ENCODE data around the gene RCOR1.
"Not testable (repeated sequence)": the region's sequence is repeated elsewhere in the genome, so short reads cannot be mapped to it uniquely, and the experiment has no call there.

RCOR1 gene

DNA sequence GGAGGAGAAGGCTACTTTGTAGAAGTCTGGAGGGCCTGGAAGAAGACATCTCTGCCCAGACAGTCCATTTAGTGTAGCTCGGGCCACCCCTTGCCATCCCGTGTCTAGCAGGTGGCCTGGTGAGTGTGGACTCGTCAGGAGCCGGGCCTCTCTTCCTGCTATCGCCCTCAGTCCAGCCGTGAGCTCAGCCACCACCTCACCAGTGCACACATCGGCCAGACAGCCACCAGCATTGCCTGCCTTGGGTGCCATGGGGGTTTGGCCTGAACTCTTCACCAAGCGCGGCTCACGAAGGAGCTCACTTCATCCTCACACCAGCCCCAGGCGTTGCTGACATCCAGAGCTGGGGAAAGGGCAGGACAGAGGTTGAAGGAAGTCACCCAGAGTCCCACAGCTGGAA is 165.2 kb downstream of the RCOR1 start:
- DNase-seq = no peak

DNA sequence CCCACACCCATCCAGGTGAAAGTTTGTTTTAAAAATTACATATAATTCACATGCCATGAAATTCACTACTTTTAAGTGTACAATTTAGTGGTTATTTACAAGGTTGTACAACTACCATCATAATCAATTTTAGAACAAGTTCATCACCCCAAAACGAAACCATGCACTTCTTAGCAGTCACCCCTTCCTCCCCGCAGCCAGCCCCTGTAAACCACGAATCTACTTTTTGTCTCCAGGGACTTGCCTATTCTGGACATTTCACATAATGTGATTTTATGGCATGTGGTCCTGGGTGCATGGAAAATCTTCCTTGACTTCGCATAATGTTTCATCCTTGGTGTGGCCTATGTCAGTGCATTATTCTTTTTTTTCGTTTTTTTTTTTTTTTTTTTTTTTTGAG is 165.6 kb downstream of the RCOR1 start:
- no peak for DNase-seq

DNA sequence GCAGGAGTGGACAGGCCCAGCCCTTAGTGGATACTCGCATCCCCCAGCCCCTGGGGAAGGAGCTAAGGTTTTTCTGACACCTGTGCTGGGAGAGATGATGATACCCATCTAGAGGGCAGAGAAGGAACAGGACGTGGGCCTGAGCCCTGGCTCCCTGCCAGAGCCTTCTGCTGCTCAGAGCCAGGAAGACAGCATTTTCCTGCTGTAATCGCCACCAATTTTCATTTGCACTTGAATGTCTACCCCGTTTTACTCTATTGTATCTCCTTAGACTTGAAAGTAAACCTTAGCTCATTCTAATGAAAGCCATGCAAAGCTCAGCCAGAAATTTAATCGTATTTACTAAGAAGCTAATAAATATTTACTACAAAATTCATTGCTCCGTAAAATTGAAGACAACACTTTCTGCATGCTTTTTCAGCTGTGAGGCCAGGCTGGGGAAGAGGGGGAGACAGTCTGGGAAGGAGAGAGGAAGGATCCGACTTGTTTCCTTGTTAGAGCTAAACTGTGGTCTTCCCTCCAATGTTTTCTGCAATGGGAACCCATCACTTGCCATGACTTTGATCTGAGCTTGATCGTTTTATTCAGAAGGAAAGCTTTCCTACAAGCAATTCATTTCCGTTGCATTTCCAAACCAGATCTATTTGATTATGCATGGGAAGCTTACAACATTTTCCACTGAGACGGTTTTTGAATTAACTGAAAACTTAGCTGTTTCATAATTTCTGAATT is 167.2 kb downstream of the RCOR1 start:
- DNase-seq = peak; percentile 38

DNA sequence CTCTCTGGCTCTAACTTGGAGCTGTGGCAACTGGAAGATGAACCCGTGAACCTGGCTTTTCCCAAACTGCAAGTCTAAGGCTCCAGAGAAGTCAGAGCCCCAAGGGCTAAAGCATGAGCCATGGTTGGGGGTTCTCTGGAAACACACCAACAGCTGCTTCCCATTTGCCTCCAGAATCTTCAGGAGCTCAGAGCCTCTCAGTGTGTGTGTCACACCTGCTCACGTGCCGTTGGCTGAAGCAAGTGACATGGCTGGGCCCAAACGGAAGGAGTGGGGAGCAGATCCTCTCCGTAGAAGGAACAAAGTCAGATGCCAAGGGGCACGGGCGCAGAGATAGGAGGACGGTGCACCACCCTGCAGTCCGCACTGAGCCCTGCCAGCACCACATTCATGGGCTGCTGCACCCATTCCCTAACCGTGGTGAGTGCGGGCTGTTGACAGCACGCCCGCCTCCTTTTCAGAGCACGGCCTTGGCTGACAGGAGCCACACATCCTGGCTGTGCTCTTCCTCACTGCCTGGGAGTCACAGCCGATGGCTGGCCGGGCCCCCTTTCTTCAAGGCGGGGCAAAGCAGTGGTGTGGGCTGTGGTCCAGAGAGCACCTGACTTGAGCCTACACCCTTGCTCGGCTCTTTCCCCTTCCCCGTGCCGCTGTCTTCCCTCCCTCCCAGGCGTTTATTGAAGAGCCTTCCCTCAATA is 168.2 kb downstream of the RCOR1 start:
- no peak for DNase-seq

DNA sequence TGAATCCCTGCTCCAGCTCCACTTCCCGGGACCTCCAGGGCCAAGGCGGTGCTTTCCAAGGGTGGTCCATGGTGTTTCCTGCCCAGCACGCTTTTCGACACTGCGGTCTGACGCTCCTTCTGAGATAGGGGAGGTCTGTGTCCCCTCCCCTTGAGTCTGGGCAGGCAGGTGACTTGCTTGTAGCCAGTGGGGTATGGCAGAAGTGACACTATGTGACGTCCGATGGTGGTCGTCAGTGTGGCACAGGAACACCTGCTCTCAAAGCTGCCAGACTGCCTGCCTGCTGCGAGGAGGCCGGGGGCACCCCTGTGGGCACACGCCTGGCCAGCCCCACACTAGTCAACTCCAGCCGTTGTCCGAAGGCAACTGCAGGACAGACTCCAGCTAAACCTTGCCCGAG is 168.8 kb downstream of the RCOR1 start:
- DNase-seq = no peak

DNA sequence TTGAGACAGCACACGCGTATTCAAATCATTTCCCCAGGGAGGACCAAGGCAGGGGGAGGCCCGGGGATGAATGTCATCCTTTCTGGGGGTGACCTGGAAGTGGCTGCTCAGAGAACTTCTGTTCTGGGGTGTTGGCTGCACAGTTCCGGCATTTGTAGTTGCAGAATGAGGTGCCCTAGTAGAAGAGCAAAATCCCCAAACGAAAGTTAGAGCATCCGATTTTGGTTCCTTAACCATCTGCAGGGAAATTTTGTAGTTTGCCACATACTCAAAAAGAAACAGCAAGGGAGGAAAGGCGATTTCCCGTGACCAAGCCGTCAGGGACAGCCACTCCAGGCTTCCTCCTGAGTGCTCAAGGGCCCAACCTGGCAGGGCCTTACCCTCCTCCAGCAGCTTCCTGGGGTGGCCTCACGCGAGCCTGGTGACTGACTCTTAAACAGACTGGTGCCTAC is 171.8 kb downstream of the RCOR1 start:
- DNase-seq = no peak

DNA sequence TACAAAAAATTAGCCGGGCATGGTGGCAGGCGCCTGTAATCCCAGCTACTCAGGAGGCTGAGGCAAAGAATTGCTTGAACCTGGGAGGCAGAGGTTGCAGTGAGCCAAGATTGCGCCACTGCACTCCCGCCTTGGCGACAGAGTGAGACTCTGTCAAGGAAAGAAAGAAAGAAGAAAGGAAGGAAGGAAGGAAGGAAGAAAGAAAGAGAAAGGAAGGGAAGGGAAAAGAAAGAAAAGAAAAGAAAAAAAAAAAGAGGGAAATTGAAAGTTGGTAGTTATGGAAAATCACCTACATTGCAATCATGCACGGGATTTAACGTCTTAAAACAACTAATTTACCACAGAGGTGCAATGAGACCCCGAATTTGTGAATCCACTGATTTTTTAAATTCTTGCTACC is 173.3 kb downstream of the RCOR1 start:
- DNase-seq = not testable (repeated sequence)

DNA sequence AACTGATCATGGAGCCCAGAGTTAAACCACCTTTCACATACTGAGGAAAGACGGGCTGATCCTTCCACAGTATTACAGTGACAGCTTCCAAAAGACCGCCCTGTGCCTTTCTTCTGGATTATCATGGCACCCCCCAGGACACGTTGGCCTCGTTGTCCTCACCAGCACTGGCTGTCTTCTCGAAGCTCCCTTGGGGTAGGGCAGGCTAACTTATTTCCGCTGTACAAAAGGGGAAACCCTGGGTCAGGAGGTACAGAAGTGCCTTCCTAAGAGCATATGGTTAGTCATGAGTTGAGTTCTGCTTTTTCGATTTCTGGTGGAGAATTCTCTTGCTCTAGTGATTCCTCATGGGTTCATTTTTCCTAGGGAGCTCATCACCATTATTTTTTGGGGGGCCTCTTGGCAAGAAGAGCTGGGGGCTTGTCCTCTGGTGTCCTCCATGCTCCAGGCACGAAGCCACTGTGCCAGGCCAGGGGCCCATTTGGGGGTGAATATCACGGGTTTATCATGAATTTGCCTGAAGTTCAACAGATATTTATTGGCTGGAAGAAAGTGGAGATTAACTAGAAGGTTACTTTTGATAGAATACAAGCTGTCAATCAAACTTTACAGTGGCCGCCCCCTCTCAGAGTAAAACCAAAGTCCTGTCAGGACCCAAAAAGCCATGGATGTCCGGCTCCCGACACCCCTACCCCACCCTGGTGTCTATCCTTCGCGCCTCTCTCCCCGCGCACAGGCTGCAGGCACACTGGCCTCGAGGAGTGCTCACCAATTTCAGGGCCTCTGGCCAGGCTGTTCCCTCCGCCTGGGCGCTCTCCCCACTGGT is 176.0 kb downstream of the RCOR1 start:
- no peak for DNase-seq

DNA sequence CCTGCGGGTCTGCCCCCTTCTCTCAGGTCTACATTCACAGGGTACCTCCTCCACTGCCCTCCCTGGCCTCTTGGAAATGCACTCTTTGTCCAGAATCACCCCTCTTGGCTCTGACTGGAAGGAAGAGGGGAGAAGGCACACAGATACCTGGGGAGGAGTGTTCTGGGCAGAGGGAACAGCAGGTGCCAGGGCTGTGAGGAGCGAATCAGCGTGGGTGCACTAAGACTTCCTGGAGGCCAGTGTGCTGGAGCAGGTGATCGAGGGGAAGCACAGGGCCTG is 176.5 kb downstream of the RCOR1 start:
- no peak for DNase-seq

DNA sequence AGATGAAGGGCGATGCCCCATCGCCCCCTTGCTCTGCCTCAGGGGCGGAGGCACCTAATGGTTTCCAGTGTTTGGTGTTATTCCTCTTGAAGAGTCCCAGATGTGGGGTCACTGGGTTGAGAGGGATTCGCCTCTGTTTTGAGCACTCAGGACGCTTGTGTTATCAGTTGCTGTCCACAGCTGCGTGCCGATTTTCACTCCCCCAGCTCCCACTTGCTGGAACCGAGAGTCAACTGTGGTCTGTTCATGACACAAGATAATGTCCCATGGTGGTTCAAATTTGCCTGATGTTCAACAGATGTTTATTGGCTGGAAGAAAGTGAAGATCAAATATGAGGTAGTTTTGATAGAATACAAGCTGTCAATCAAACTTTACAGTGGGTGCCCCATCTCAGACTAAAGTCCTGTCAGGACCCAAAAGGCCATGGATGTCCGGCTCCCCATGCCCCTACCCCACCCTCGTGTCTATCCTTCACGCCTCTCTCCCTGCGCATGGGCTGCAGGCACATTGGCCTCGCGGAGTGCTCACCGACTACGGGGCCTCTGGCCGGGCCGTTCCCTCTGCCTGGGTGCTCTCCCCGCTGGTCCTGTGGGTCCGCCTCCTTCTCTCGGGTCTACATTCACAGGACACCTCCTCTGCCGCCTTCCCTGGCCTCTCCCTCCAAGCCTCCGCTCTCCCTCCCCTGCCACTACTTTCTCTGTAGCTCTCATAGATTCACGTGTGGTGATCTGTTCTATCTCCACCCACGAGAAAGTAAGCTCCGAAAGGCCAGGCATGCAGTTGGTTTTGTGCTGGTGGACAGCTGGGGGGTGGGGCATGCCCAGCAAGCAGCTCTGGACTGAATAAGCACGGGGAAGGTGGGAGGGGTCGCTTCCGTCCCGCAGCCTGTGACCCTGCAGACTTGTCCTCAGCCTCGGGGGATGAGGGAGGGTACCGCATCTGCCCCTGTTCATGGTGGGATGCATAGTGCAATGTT is 178.0 kb downstream of the RCOR1 start:
- no peak for DNase-seq

DNA sequence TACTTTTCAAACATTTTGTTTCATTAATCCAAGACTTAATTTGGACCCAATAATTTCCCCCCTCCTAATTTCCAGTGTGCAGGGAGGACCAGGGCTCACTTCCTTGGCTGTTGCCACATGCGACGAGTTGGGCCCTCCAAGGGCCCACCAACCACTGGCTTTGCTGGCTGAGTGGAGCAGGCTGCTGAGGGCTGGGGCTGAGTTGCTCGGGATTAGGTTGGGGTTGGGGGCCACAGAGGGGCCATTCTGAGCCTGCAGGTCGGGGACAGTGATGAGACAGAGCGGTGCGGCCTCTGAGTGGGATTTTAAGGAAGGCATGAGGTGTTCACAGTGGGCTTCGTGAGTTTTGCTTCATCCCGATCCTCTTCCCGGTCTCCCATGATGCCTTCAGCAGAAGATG is 178.7 kb downstream of the RCOR1 start:
- DNase-seq = no peak

DNA sequence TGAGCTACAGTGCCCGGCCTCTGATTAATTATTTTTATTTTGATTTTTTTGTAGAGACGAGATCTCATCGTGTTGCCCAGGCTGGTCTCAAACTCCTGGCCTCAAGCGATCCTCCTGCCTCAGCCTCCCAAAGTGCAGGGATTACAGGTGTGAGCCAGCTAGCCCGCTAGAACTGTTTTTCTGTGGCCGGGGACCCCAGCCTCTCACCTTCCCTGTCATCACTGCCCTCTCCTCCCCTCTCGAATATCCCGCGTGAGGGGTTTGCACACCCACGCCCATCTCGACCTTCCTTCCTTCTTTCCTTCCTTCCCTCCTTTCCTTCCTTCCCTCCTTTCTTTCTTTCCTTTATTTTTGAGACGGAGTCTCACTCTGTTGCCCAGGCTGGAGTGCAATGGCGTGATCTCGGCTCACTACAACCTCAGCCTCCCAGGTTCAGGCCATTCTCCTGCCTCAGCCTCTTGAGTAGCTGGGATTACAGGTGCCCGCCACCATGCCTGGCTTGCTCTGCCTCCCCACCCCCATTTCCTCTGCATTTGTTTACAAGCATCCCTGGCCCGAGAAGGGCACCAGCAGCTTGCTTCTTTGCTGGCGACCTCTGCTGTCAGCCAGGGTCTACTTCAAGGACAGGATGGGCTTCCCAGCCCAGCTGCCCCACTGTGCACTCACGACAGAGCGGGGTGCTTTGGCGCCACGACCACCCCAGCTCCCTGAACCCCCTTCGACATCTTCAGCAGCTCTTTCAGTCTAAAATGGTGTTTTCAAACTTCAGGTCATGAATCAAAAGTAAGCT is 180.5 kb downstream of the RCOR1 start:
- DNase-seq = peak; percentile 9

DNA sequence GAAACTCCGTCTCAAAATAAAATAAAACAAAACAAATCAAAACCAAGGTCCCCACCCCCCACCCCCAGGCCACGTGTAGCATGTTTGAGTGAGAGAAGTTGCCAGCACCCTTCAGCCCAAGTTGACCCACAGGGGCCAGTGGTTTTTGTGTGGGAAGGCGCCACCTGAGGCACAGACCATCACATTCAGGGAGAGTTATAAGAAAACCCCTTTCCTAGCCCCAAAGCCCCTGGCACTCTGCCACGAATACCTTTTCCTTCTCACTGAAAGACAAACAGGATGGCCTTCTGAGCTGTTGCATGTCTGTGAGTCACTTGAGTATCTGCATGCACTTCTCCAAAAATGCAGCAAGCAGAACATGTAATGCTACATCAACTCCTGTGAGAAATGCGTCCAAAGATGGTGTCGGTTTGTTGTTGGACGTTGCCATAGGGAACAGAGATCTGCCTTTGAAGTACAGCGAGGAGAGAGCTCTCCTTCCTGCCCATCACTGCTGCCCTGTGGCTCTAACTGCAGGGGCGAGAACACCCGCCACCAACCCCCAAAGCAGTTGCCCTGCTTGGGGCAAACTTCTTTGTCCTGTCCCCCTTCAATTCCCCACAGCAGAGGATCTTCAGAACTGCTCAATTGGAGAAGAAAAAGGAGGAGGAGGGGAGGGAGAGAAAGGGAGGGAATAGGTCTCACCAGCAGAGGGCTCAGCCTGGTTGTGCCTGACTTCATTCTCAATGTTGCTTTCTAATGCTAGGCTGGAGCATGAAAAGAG is 182.1 kb downstream of the RCOR1 start:
- peak; percentile 58 for DNase-seq

DNA sequence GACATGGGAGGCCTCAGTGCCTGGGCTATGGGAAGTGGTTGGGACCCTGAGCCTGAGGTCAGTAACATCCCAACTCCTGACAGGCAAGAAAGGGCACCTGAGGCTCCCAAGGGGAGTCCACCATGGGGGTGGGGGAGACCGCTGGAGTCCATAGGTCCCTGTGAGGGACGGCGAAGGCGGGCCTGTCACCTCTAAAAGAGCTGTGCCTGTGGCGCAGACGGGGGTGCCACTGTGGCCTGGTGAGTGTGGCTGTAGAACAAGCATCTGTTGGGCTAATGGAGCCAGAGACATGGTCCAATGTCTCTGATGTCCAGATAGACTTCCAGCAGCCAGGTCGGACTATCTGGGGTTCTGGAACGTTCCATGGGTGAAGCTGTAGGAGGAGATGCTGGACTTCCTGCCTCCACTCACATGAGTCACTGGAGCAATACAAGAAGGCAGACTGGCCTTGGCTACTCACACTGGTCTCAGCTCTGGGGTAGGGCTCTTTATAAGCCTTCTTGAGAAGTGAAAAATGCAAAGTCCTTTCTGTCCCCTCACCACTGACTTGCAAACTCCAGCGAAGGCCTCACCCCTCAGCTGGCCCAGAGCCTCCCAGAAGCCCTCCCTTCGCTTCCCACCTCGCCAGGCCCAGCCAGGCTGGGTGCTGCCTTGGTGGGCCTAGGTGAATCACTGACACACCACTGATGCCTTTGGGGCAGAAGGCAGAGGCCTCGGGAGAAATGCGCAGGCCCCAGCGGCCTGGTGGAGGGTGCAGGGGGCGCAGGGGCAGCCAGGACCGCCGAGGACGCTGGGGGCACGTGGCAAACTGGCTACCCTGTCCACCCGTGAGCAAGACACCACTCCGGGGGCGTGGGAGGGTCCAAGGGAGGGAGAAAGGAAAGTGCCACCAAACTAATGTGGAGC is 183.7 kb downstream of the RCOR1 start:
- DNase-seq = no peak

DNA sequence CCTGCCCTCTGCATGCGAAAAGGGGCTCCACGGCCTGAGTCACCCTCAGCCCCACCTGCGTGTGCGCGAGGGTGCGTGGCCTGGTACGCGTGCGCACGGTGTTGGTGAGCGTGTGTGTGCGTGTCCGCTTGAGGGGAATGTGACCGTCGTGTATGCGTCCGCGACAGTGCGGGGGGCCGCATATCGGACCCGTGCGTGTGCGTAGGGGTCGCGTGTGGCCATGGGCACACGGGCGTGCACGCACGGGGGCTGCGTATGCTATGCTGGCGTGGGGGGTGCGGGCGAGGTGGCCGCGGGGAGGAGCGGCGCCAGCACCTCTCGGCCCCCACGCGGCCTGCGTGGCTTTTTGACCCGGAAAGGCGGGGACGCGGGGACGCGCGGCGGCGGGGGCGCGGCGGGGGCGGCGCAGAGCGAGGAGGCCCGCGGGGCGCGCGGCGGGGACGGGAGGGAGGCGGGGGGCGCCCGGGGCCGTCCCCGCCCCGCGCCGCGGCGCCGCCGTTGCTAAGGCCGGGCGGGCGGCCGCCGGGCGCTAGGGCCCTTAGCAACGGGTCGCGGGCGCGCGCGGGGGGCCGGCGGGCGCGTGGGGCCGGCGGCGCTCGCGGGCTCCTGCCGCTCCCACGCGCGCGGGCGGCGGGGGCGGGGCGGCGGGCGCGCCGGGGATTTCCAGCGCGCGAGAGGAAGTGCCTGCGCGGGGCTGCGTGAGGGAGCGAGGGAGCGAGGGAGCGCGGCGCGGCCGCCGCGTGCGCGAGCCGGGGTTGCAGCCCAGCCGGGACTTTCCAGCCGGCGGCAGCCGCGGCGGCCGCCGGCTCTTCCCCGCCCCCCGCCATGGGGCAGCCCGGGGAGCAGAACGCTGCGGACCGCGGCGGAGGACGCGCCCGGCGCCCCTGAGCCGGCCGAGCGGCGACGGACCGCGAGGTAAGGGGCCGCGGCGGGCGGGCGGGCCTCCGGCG is 184.6 kb downstream of the RCOR1 start, which contains the start of gene TRAF3:
TRAF3 (plus strand) TSS at position 689 of the 950 bp plus-strand sequence. CDS start 92,753 bp downstream, outside the sequence.
- DNase-seq = peak; percentile 75

DNA sequence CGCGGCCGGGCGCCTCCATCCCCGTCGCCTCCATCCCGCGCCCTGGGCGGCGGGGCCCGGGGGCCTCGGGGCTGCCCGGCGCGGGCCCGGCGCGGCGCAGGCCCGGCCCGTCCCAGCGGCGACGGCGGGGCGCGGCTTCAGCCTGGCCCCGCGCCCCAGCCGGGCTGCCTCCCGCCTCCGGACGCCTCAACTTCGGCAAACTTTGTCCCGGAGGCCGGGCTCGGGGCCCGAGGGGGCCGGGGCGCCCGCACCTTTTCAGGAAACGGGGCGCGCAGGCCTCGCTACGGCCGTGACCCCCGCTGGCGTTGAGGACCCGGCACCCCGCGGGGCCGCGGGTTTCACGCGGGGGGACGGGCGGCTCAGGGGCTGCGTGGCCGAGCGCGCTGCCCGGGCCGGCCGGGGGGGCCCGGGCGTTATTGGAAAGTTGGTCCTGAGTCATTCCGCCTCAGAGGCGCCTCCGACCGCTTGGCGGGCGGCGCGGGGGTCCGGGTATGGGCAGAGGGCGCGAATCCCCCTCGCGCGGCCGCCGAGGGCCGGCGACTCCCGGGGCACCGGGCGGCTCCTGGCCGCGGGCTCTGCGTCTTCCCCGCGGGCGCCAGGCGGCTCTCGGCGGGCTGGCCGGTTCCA is 185.4 kb downstream of the RCOR1 start:
- peak; percentile 24 for DNase-seq

DNA sequence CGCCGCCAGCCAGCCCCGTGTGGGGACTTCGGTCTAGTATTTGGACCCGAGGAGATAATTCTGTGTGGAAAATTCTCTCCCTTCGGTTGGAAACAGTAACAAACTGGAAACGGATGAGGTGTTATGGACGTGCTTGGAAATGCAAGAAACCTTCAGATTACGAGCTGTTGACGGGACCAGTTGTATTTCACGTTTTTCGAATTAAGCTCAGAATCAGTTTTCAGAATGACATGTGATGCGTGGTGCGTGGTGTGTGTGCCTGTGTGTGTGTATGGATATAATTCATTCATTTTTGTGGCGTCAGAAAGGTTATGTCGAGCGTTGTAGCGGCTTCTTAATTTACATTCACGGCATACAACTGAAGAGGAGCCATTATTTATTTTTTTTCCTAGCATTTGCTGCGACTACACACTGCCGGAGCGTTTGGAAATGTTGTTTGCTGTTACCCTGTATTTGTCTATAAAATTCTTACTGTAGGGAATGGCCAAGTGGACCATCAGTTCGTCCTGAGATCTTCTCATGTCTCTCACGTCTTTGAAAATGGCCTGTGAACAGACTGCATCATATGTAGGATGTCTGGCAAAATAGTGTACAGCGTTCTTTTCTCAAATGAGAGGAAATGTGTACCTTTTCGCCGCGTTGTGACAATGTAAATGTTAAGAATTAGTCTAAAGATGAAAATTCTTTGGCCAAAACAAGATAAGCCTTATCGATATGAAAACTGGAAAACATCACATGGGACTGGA is 186.1 kb downstream of the RCOR1 start:
- DNase-seq = peak; percentile 16

Data from RPMI8226 (cell line).